Activated CD4-positive, alpha-beta T cell treated with anti-CD3 and anti-CD28 coated beads, Interleukin-2, amount 10 ng/mL, durations not matched to agents 24 days and 14 days (primary cell): ENCODE data around the gene SYTL1. TPM values are rescaled to one million over a fixed set of nuclear protein-coding genes. Genes with fewer than 3 reads are reported as not detected.

Experiments used
- DNase-seq: peaks from one replicate; pipeline ENCODE4 v3.0.0; 2022
- H3K27ac Mint-ChIP-seq: one replicate; pipeline ENCODE4 v1.8.0; 2022; ENCODE audit warnings: mild to moderate bottlenecking, mixed read lengths
- H3K27me3 Mint-ChIP-seq: one replicate; pipeline ENCODE4 v1.8.0; 2022; ENCODE audit warnings: mixed read lengths
- H3K36me3 Mint-ChIP-seq: one replicate; pipeline ENCODE4 v1.8.0; 2022; ENCODE audit warnings: low read depth, mild to moderate bottlenecking, mixed read lengths
- H3K4me1 Mint-ChIP-seq: one replicate; pipeline ENCODE4 v1.8.0; 2021; ENCODE audit warnings: mixed read lengths
- H3K4me3 Mint-ChIP-seq: one replicate; pipeline ENCODE4 v1.8.0; 2022; ENCODE audit warnings: mild to moderate bottlenecking, moderate library complexity, mixed read lengths
- H3K9me3 Mint-ChIP-seq: one replicate; pipeline ENCODE4 v1.8.0; 2021; ENCODE audit warnings: mixed read lengths
- intact Hi-C: fragments of 100-400 bp; cut with micrococcal nuclease; formaldehyde crosslinking; loops from one replicate; pipeline ENCODE4 v1.15.1; 2023
- total RNA-seq: library from RNA; stranded (reverse); gene quantifications from 2 replicates; pipeline ENCODE4 v1.2.3, GENCODE V29; 2022

SYTL1 gene
- total RNA-seq, 1 donor from 2014 or later, result 29.7 TPM

DNA sequence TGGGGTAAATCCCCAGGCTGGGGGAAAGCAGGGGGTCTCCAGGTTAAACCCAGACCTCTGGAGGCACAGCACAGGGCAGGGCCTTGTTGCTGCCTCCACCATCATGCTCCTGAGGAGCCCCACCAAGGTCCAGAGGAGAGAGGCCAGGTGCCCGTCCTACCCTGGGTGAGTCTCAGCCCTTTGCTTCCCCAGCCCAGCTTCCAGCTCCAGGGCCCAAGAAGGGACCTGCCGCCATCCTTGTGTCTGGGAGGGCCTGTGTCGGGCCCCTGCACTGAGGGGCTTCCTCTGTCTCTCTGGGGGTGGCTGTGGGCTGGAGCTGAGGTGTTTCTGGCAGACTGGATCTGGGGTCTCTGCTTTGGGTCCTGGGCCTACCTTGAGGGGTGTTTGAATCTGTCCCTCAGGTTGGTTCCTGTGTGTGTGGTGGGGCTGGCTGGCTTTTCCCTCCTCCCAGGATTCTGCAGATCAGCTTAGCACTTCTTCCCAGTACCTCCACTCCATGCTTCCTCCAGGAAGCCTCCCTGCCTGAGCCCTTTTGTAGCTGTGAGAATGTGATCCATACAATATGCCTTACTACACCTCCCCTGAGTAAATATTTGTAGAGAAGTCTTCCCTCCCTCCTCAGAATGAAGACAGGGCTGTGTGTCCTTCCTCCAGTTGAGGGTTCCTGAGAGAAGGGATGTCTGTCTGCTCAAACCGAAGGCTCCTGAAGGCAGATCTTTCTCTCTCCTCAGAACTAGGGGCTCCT is 56.8 kb downstream of the SYTL1 start:
- DNase-seq, result no peak
- no peak overlapping the region for H3K27ac Mint-ChIP-seq
- no peaks in the 10 kb centered on the region for H3K36me3 Mint-ChIP-seq
- intact Hi-C loops, result no loop called here
- H3K27me3 Mint-ChIP-seq, result no peaks in the 10 kb centered on the region
- H3K9me3 Mint-ChIP-seq, result no peaks in the 10 kb centered on the region
- peaks cover 4% of the 10 kb centered on the region for H3K4me1 Mint-ChIP-seq
- H3K4me3 Mint-ChIP-seq, result no peak overlapping the region

DNA sequence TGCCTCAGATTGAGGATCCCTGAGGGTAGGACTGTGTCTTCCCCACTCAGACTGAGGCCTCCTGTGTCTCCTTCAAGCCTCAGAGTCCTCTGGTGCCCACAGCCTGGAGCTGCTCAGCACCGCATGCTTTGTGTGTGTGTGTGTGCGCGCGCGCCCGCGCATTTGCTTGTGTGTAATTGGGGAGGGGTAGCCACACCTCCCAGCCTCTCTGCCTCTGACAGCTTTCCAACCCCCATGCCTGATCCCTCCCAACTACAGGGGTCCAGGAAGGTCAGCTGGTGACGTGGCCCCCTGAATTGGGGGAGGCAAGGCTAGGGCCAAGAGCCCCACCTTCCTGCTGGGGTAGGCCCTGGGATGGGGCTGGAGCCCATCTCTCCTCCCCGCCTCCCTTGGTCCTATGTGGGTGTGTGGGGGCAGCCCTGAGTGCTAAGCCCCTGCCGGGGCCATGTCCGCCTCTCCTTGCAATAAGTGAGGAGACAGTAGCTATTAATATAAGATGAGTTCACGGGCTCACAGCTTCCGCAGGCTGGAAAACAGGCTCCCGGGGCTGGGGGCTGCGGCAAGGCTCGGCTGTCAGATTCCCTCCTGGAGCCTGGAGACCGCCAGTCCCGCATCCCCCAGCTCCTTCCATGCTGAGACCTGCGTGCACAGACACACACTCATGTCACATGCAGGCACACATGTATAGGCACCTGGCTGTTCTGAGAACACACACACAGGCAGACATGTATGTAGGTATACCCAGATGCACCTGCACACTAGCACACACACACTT is 57.6 kb downstream of the SYTL1 start:
- no peak overlapping the region for H3K4me3 Mint-ChIP-seq
- DNase-seq, result no peak
- H3K27me3 Mint-ChIP-seq, result no peaks in the 10 kb centered on the region
- H3K27ac Mint-ChIP-seq, result no peak overlapping the region
- no peaks in the 10 kb centered on the region for H3K36me3 Mint-ChIP-seq
- peaks cover 6% of the 10 kb centered on the region for H3K4me1 Mint-ChIP-seq
- H3K9me3 Mint-ChIP-seq, result no peaks in the 10 kb centered on the region
- intact Hi-C loops, result no loop called here

DNA sequence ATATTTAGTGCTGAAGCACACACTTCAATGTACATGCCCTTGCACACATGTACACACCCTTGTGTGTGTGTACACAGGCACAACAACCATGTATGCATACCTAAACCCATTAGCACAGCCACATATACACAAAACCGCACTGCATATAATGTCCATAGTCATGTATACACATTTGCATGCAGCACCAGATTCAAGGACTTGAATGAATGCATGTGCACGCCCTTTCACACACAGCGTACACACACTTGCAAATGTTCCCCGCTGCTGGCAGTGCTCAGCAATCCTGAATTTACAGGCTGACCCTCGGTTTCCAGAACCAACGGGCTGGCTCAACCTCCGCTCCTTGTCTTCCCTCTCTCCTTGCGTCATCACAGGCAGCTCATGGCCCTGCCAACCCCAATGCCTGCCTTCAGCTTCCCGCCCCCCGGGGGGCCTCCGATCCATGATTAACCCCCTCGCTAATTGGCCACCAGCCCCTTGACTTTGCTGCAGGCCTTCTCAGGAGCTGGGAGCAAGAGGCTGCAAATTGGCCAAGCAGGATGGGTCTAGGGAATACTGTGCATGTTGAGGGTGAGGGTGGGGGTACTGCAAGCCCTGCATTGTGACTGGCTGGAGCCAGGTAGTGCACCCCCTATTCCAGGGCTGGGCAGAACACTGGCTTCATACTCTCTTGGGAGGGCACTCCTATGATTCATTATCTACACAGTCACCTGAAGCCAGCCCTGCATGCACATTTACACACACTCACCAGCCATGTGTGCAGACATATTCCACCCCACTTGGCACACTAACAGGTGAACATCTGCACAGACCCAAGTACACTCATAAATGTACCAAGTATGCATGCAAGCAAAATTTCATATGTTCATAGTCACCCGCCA is 58.5 kb downstream of the SYTL1 start:
- no peak overlapping the region for H3K4me3 Mint-ChIP-seq
- peaks cover 4% of the 10 kb centered on the region for H3K4me1 Mint-ChIP-seq
- no peaks in the 10 kb centered on the region for H3K36me3 Mint-ChIP-seq
- H3K27me3 Mint-ChIP-seq, result no peaks in the 10 kb centered on the region
- intact Hi-C loops, result no loop called here
- H3K9me3 Mint-ChIP-seq, result no peaks in the 10 kb centered on the region
- H3K27ac Mint-ChIP-seq, result no peak overlapping the region
- no peak for DNase-seq

DNA sequence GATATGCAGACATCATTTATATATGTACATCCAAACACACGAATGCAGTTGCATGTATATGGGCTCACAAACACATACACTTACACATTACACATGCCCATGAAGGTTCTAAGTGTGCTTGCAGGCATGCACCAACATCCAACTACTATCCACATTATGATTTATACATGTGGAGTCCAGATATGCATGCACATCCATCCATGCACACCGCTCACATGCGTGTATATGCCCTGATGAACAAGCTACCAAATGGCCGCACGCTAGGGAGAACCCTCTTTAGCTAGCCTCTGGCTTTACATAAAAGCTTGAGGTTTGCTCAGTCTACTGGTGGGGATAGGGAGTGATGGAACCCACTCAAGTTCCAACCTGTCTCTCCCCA is 59.1 kb downstream of the SYTL1 start:
- H3K4me3 Mint-ChIP-seq, result no peak overlapping the region
- H3K27ac Mint-ChIP-seq, result no peak overlapping the region
- intact Hi-C loops, result no loop called here
- no peaks in the 10 kb centered on the region for H3K9me3 Mint-ChIP-seq
- H3K4me1 Mint-ChIP-seq, result peaks cover 4% of the 10 kb centered on the region
- H3K36me3 Mint-ChIP-seq, result no peaks in the 10 kb centered on the region
- no peaks in the 10 kb centered on the region for H3K27me3 Mint-ChIP-seq
- DNase-seq, result no peak

DNA sequence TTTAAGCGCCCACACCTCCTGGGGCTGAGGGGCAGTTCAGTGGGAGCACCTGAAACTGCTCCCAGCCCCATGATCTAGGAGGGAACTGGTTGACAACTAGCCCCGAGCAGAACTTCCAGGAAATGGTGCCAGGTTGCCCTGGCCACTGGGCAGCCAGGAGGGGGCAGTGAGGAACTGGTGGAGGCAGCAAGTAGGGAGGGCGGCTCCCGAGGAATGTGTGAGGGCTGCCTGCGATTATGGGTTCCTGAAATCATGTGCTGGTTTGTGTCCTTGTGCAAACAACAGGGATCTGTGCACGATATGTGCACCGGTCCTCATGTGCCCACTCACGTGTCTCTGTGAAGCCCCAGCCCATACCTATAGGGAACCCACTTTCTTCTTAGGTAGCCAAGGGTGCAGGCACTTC is 60.5 kb downstream of the SYTL1 start:
- no peaks in the 10 kb centered on the region for H3K27me3 Mint-ChIP-seq
- H3K4me3 Mint-ChIP-seq, result no peak overlapping the region
- H3K27ac Mint-ChIP-seq, result no peak overlapping the region
- H3K9me3 Mint-ChIP-seq, result no peaks in the 10 kb centered on the region
- H3K36me3 Mint-ChIP-seq, result peaks cover 7% of the 10 kb centered on the region
- no peak for DNase-seq
- peaks cover 5% of the 10 kb centered on the region for H3K4me1 Mint-ChIP-seq
- intact Hi-C loops, result no loop called here

DNA sequence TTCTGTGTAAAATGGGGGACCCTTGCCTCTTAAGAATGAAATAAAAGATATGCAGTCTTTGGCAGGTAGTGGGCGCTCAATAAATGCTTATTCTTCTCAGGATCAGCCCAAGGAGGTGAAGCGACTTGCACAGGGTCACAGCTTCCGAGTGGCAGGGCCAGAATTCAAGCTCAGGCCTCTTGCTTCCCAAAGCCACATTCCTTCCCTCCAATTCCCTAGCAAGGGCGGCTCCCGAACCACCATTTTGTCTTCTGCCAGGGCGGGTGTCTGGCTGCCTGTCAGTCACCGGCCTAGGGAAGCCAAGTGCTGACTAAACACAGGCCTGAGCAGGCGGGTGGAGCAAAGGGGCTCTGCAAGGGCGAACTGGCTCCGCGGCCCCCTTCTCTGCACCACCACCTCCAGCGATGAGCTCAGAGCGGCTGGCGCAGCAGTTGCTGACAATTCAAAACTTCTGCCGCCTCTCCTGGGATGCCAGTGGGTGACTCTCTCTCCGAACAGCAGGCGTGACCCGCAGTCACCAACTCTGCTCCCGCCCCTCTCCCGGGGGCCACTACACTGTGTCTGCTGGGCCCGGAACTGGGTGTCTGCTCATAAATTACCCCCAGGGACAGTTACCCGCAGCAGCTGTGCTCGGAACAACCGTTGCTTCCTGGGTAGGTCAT is 61.4 kb downstream of the SYTL1 start:
- no peak for DNase-seq
- Mint-ChIP-seq H3K9me3 (no peaks in the 10 kb centered on the region), H3K27ac (no peak overlapping the region), H3K4me3 (no peak overlapping the region), H3K27me3 (no peaks in the 10 kb centered on the region), H3K4me1 (peaks cover 6% of the 10 kb centered on the region), H3K36me3 (peaks cover 13% of the 10 kb centered on the region)
- intact Hi-C loops, result no loop called here

Other genes starting within 250 kb of the SYTL1 start
- 25.5 and 27.1 TPM in 2 replicates for gene SLC9A1, start 186.9 kb upstream of the SYTL1 start, total RNA-seq
- 17.4 and 18.2 TPM in 2 replicates for gene WDTC1, start 107.4 kb upstream of the SYTL1 start, total RNA-seq
- gene TMEM222, start 19.9 kb upstream of the SYTL1 start, total RNA-seq, result 39.6 and 41.4 TPM in 2 replicates
- 13.2 and 14.7 TPM in 2 replicates for gene MAP3K6, start 24.9 kb downstream of the SYTL1 start, total RNA-seq
- not detected in 2 replicates for gene FCN3, start 32.8 kb downstream of the SYTL1 start, total RNA-seq
- gene CD164L2, start 41.3 kb downstream of the SYTL1 start, total RNA-seq, result not detected in 2 replicates
- gene GPR3, start 50.6 kb downstream of the SYTL1 start, total RNA-seq, result 3.3 TPM in 2 replicates
- 109 TPM in 2 replicates for gene WASF2, start 148.1 kb downstream of the SYTL1 start, total RNA-seq